Trophoblast cell (in vitro differentiated cells and primary cell): ENCODE data around the gene CASZ1.

ENCODE experiments used
- DNase-seq, 2 donors: peaks; one replicate each; pipeline ENCODE4 v3.0.0-alpha.2; 2016
- H2AFZ ChIP-seq: 2 replicates; pipeline ENCODE4 v1.6.1; 2013; ENCODE audit warnings: low read length, moderate library complexity, mild to moderate bottlenecking; ENCODE audit not compliant: insufficient read depth, poor library complexity
- H2AK5ac ChIP-seq: 2 replicates; pipeline ENCODE4 v1.6.1; 2013; ENCODE audit warnings: mild to moderate bottlenecking, low read length
- H2BK120ac ChIP-seq: 2 replicates; pipeline ENCODE4 v1.6.1; 2013; ENCODE audit warnings: low read length, mild to moderate bottlenecking, moderate library complexity; ENCODE audit not compliant: insufficient read depth, poor library complexity
- H2BK12ac ChIP-seq: 2 replicates; pipeline ENCODE4 v1.6.1; 2013; ENCODE audit warnings: mild to moderate bottlenecking, low read length, moderate library complexity
- H2BK5ac ChIP-seq: 2 replicates; pipeline ENCODE4 v1.6.1; 2013; ENCODE audit warnings: low read length, low read depth, moderate library complexity, mild to moderate bottlenecking; ENCODE audit not compliant: poor library complexity
- H3K14ac ChIP-seq: 2 replicates; pipeline ENCODE4 v1.6.1; 2013; ENCODE audit warnings: mild to moderate bottlenecking, low read length
- H3K18ac ChIP-seq: 2 replicates; pipeline ENCODE4 v1.6.1; 2013; ENCODE audit warnings: mild to moderate bottlenecking, low read length
- H3K23ac ChIP-seq: 2 replicates; pipeline ENCODE4 v1.6.1; 2013; ENCODE audit warnings: low read length
- H3K27ac ChIP-seq: 2 replicates; pipeline ENCODE4 v1.5.1; 2013; ENCODE audit warnings: low read depth, mild to moderate bottlenecking, inconsistent platforms, low read length, moderate library complexity
- H3K27me3 ChIP-seq: 2 replicates; pipeline ENCODE4 v1.6.1; 2013; ENCODE audit warnings: inconsistent platforms, mild to moderate bottlenecking, low read length, moderate library complexity; ENCODE audit not compliant: insufficient read depth
- H3K36me3 ChIP-seq, 2 experiments: 1 replicate in 1 of 2; 2 replicates in 1 of 2; pipeline ENCODE4 v1.6.1; 2013; ENCODE audit warnings: low read length in 2 of 2, mild to moderate bottlenecking in 2 of 2, moderate library complexity in 1 of 2; ENCODE audit not compliant: insufficient read depth in 2 of 2, control insufficient read depth in 1 of 2
- H3K4ac ChIP-seq: 2 replicates; pipeline ENCODE4 v1.6.1; 2013; ENCODE audit warnings: low read depth, mild to moderate bottlenecking, low read length, moderate library complexity
- H3K4me1 ChIP-seq, 2 experiments: 1 replicate in 1 of 2; 2 replicates in 1 of 2; pipeline ENCODE4 v1.6.1; 2013; ENCODE audit warnings: low read length in 2 of 2, mild to moderate bottlenecking in 2 of 2, moderate library complexity in 1 of 2; ENCODE audit not compliant: insufficient read depth in 2 of 2, control insufficient read depth in 1 of 2
- H3K4me2 ChIP-seq: 2 replicates; pipeline ENCODE4 v1.6.1; 2013; ENCODE audit warnings: inconsistent platforms, mild to moderate bottlenecking, low read length, moderate library complexity
- H3K4me3 ChIP-seq: 2 replicates; pipeline ENCODE4 v1.5.1; 2013; ENCODE audit warnings: mild to moderate bottlenecking, low read depth, low read length, inconsistent platforms
- H3K79me1 ChIP-seq: one replicate; pipeline ENCODE4 v1.6.1; 2013; ENCODE audit warnings: low read length
- H3K79me2 ChIP-seq: 2 replicates; pipeline ENCODE4 v1.6.1; 2013; ENCODE audit warnings: low read length, mild to moderate bottlenecking; ENCODE audit not compliant: control insufficient read depth, insufficient read depth, poor library complexity
- H3K9ac ChIP-seq: 2 replicates; pipeline ENCODE4 v1.6.1; 2013; ENCODE audit warnings: mild to moderate bottlenecking, low read length
- H3K9me3 ChIP-seq: 2 replicates; pipeline ENCODE4 v1.6.1; 2013; ENCODE audit warnings: low read depth, mild to moderate bottlenecking, control low read depth, inconsistent platforms, low read length; ENCODE audit not compliant: insufficient read depth
- H4K12ac ChIP-seq: 2 replicates; pipeline ENCODE4 v1.6.1; 2013; ENCODE audit warnings: low read depth, mild to moderate bottlenecking, low read length, moderate library complexity
- H4K8ac ChIP-seq: 2 replicates; pipeline ENCODE4 v1.6.1; 2013; ENCODE audit warnings: low read depth, mild to moderate bottlenecking, low read length, moderate library complexity
- H4K91ac ChIP-seq: one replicate; pipeline ENCODE4 v1.6.1; 2013; ENCODE audit warnings: low read depth, mild to moderate bottlenecking, low read length, moderate library complexity
- WGBS: extraction: QIAGEN DNeasy Blood & Tissue Kit; methylation state at CpG from one replicate; pipeline ENCODE4 v1.1.7; 2013; ENCODE audit warnings: missing lambda C conversion rate; ENCODE audit not compliant: insufficient read length, insufficient coverage; ENCODE audit errors: extremely low coverage; 5-methylcytosine and 5-hydroxymethylcytosine counted together

CASZ1 gene

GRCh38 chr1:10705953-10706352 is 90.5 kb downstream of the CASZ1 start:
- no peak overlapping the region for H3K23ac ChIP-seq
- H4K8ac ChIP-seq: no peak overlapping the region
- no peaks in the 10 kb centered on the region for H3K36me3 ChIP-seq
- no peak overlapping the region for H3K27ac ChIP-seq
- H4K12ac ChIP-seq: no peak overlapping the region
- no peak overlapping the region for H3K14ac ChIP-seq
- no peak overlapping the region for H2AFZ ChIP-seq
- no peak overlapping the region for H2BK120ac ChIP-seq
- H3K4me2 ChIP-seq: no peak overlapping the region
- no peak overlapping the region for H2BK5ac ChIP-seq
- no peak overlapping the region for H3K18ac ChIP-seq
- H3K27me3 ChIP-seq: no peaks in the 10 kb centered on the region
- H3K9me3 ChIP-seq: peaks cover 2% of the 10 kb centered on the region
- no CpG with 5 or more reads among the region's 13 CpGs for WGBS
- H3K9ac ChIP-seq: no peak overlapping the region
- H2AK5ac ChIP-seq: no peak overlapping the region
- no peak overlapping the region for H4K91ac ChIP-seq
- H3K4ac ChIP-seq: no peak overlapping the region
- H3K79me2 ChIP-seq: no peaks in the 10 kb centered on the region
- H3K79me1 ChIP-seq: no peaks in the 10 kb centered on the region
- no peak for DNase-seq
- H2BK12ac ChIP-seq: no peak overlapping the region
- peaks cover 10 to 11% of the 10 kb centered on the region in 2 experiments for H3K4me1 ChIP-seq
- H3K4me3 ChIP-seq: no peak overlapping the region

- Histone ChIP-seq H3K27ac (no peak overlapping the region), H3K27me3 (no peaks in the 10 kb centered on the region), H3K4me1 (peaks cover 10 to 11% of the 10 kb centered on the region in 2 experiments), H2BK120ac (no peak overlapping the region), H4K12ac (peak overlapping the region; percentile 62), H4K91ac (peak overlapping the region; percentile 48), H3K4me3 (no peak overlapping the region), H3K9ac (no peak overlapping the region), H3K4ac (no peak overlapping the region), H3K9me3 (peaks cover 2% of the 10 kb centered on the region), H2BK12ac (no peak overlapping the region), H3K23ac (no peak overlapping the region), H2AK5ac (no peak overlapping the region), H4K8ac (peak overlapping the region; percentile 13), H3K79me1 (no peaks in the 10 kb centered on the region), H3K14ac (no peak overlapping the region), H2BK5ac (no peak overlapping the region), H2AFZ (peak overlapping the region; percentile 39), H3K79me2 (no peaks in the 10 kb centered on the region), H3K36me3 (no peaks in the 10 kb centered on the region), H3K18ac (no peak overlapping the region), H3K4me2 (peak overlapping the region; percentile 65)
- no peak for DNase-seq
- WGBS: no CpG with 5 or more reads among the region's 44 CpGs
Observed at GRCh38 chr1:10704368-10704882, 92.0 kb downstream of the CASZ1 start.

- H3K23ac ChIP-seq: no peak overlapping the region
- no peak for DNase-seq
- no peaks in the 10 kb centered on the region for H3K36me3 ChIP-seq
- H3K4me1 ChIP-seq: peaks cover 10 to 15% of the 10 kb centered on the region in 2 experiments
- no peak overlapping the region for H2BK12ac ChIP-seq
- no peak overlapping the region for H3K4me3 ChIP-seq
- H3K14ac ChIP-seq: no peak overlapping the region
- H2AFZ ChIP-seq: no peak overlapping the region
- no CpG with 5 or more reads among the region's 8 CpGs for WGBS
- H3K18ac ChIP-seq: no peak overlapping the region
- no peaks in the 10 kb centered on the region for H3K79me2 ChIP-seq
- no peak overlapping the region for H3K27ac ChIP-seq
- H2BK5ac ChIP-seq: no peak overlapping the region
- peaks cover 2% of the 10 kb centered on the region for H3K9me3 ChIP-seq
- H2AK5ac ChIP-seq: peak overlapping the region; percentile 44
- no peak overlapping the region for H4K12ac ChIP-seq
- no peak overlapping the region for H3K9ac ChIP-seq
- peak overlapping the region; percentile 13 for H4K8ac ChIP-seq
- H3K79me1 ChIP-seq: no peaks in the 10 kb centered on the region
- no peak overlapping the region for H3K4ac ChIP-seq
- no peak overlapping the region for H2BK120ac ChIP-seq
- no peaks in the 10 kb centered on the region for H3K27me3 ChIP-seq
- H3K4me2 ChIP-seq: no peak overlapping the region
- peak overlapping the region; percentile 48 for H4K91ac ChIP-seq
Observed at GRCh38 chr1:10703702-10704101, 92.7 kb downstream of the CASZ1 start.

GRCh38 chr1:10701145-10701544 is 95.3 kb downstream of the CASZ1 start:
- Histone ChIP-seq H4K8ac (no peak overlapping the region), H4K12ac (no peak overlapping the region), H3K27ac (no peak overlapping the region), H3K23ac (no peak overlapping the region), H3K4me1 (peaks cover 10 to 15% of the 10 kb centered on the region in 2 experiments), H3K79me1 (no peaks in the 10 kb centered on the region), H3K36me3 (no peaks in the 10 kb centered on the region), H2BK5ac (no peak overlapping the region), H3K4me2 (no peak overlapping the region), H3K4ac (no peak overlapping the region), H3K14ac (no peak overlapping the region), H2BK12ac (no peak overlapping the region), H3K9ac (no peak overlapping the region), H3K9me3 (peaks cover 2% of the 10 kb centered on the region), H4K91ac (no peak overlapping the region), H3K27me3 (no peaks in the 10 kb centered on the region), H3K4me3 (no peak overlapping the region), H2BK120ac (no peak overlapping the region), H3K79me2 (no peaks in the 10 kb centered on the region), H2AFZ (no peak overlapping the region), H2AK5ac (no peak overlapping the region), H3K18ac (no peak overlapping the region)
- WGBS: no CpG with 5 or more reads among the region's 14 CpGs
- no peak for DNase-seq
